ENCODE measurements around the gene TNNC2.
A peak's percentile ranks its signal among the peaks of the same experiment; 100 is the strongest.
"Not testable (repeated sequence)": the region's sequence is repeated elsewhere in the genome, so short reads cannot be mapped to it uniquely, and the experiment has no call there.

TNNC2 gene

DNA sequence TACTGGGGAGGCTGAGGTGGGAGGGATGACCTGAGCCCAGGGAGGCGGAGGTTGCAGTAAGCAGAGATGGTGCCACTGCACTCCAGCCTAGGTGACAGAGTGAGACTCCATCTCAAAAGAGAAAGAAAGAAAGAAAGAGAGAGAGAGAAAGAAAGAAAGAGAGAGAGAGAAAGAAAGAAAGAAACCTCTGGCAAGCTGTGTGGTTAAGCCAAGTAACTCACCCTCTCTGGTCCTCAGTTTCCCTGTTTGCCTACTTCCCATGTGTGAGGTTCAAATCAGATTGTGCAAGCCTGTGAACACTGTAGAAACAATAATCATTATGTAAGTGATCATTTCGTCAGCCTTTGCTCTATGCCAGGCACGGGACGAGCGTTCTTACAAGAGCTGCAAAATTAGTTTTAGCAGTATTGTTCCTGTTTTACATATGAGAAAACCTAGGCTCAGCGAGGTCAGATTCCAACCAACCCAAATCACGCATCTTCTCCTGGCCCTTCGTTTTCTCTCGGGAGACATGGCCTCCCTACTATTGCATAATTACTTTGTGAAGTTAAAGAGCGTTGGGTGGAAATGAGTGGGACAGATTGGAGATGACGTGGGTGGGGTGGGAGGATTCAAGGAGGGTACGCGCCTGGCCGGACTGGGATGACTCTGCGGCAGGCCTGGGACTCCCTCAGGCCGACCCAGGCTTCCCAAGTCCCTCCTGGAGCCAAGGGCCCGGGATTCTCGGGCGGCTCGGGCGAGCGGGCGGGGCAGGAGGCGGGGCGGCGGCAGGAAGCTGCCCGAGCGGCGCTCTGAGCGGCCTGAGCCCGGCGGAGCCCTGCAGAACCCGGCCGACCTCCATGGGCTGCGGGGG is 6.1 kb upstream of the TNNC2 start, which contains the start of gene SNX21:
Gene SNX21 (plus strand): TSS at position 770 of the 853 bp plus-strand sequence. CDS start 121 bp downstream, outside the sequence.
- H3K27ac ChIP-seq (ENCODE audit: low read depth, low read length), result peak within 1 kb of the TSS; percentile 33; the same call in 1 of the 2 replicates
- peaks cover 27% of the 10 kb centered on the region for H3K4me1 ChIP-seq (ENCODE audit: control insufficient read depth, insufficient read depth, low read length)
- H3K27me3 ChIP-seq (ENCODE audit: control insufficient read depth, insufficient read depth, low read length), result no peaks in the 10 kb centered on the region
- peak within 1 kb of the TSS; percentile 70 for H3K4me3 ChIP-seq (ENCODE audit: low read depth, low read length)
- no peaks in the 10 kb centered on the region for H3K9me3 ChIP-seq (ENCODE audit: control insufficient read depth, insufficient read depth, low read depth, low read length)
- peak within 1 kb of the TSS; percentile 67 for H3K9ac ChIP-seq (ENCODE audit: low read length)
- peaks cover 21% of the 10 kb centered on the region; the same call in 1 of the 2 replicates for H3K36me3 ChIP-seq (ENCODE audit: control insufficient read depth, insufficient read depth, low read length)

- H3K4me3 ChIP-seq (ENCODE audit: low read depth, low read length), result no peak overlapping the region
- H3K4me1 ChIP-seq (ENCODE audit: control insufficient read depth, insufficient read depth, low read length), result peaks cover 28% of the 10 kb centered on the region
- H3K9me3 ChIP-seq (ENCODE audit: control insufficient read depth, insufficient read depth, low read depth, low read length), result no peaks in the 10 kb centered on the region
- H3K27ac ChIP-seq (ENCODE audit: low read depth, low read length), result no peak overlapping the region
- no peak overlapping the region for H3K9ac ChIP-seq (ENCODE audit: low read length)
- H3K27me3 ChIP-seq (ENCODE audit: control insufficient read depth, insufficient read depth, low read length), result no peaks in the 10 kb centered on the region
- H3K36me3 ChIP-seq (ENCODE audit: control insufficient read depth, insufficient read depth, low read length), result peaks cover 16% of the 10 kb centered on the region; the same call in 1 of the 2 replicates
Measured at GRCh38 chr20:45832619-45833018, 5.5 kb upstream of the TNNC2 start.

DNA sequence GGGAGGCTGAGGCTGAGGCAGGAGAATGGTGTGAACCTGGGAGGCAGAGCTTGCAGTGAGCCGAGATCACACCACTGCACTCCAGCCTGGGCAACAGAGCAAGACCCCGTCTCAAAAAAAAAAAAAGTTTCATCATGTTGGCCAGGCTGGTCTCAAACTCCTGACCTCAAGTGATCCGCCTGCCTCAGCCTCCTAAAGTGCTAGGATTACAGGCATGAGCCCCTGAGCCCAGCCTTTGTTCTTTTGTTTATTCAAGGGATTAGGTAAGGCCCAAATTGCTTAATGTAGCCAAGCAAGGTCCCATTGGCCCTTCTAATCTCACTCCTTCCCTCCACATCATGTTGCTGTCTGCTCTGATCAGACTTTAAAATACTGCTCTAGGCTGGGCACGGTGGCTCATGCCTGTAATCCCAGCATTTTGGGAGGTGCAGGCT is 2.6 kb upstream of the TNNC2 start:
- not testable (repeated sequence) for H3K4me3 ChIP-seq (ENCODE audit: low read depth, low read length); H3K9ac ChIP-seq (ENCODE audit: low read length); H3K27ac ChIP-seq (ENCODE audit: low read depth, low read length)

GRCh38 chr20:45828589-45828988 is 1.5 kb upstream of the TNNC2 start:
- no peak overlapping the region for H3K9ac ChIP-seq (ENCODE audit: low read length)
- no peak overlapping the region for H3K27ac ChIP-seq (ENCODE audit: low read depth, low read length)
- H3K9me3 ChIP-seq (ENCODE audit: control insufficient read depth, insufficient read depth, low read depth, low read length), result no peaks in the 10 kb centered on the region
- H3K4me3 ChIP-seq (ENCODE audit: low read depth, low read length), result no peak overlapping the region
- peaks cover 35% of the 10 kb centered on the region for H3K4me1 ChIP-seq (ENCODE audit: control insufficient read depth, insufficient read depth, low read length)
- H3K36me3 ChIP-seq (ENCODE audit: control insufficient read depth, insufficient read depth, low read length), result no peaks in the 10 kb centered on the region
- H3K27me3 ChIP-seq (ENCODE audit: control insufficient read depth, insufficient read depth, low read length), result peaks cover 4% of the 10 kb centered on the region

More for the DNA sequence above, 2.6 kb upstream of the TNNC2 start:
- H3K36me3 ChIP-seq (ENCODE audit: control insufficient read depth, insufficient read depth, low read length); H3K27me3 ChIP-seq (ENCODE audit: control insufficient read depth, insufficient read depth, low read length); H3K9me3 ChIP-seq (ENCODE audit: control insufficient read depth, insufficient read depth, low read depth, low read length): not testable (repeated sequence)
- peaks cover 32% of the 10 kb centered on the region for H3K4me1 ChIP-seq (ENCODE audit: control insufficient read depth, insufficient read depth, low read length)

DNA sequence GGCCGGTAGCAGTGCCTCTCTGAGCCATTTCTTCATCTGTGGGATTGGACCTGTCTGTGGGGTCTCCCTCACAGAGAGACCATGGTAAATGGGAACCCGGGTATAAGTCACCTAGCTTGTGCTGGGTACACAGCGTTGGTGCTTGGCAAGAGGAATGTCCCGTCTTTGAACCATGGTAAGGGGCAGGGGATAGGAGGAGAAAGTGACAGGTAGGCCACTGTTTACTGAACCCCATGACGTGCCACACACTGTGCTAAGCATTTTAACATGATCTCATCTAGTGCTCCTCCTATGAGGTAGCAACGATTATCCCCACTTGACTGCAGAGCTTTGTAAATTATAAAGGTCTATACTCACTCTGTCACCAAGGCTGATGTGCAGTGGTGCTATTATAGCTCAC is 600 bp upstream of the TNNC2 start:
- Histone ChIP-seq H3K36me3 (ENCODE audit: control insufficient read depth, insufficient read depth, low read length) (no peaks in the 10 kb centered on the region), H3K4me1 (ENCODE audit: control insufficient read depth, insufficient read depth, low read length) (peaks cover 33% of the 10 kb centered on the region), H3K9ac (ENCODE audit: low read length) (no peak overlapping the region), H3K27me3 (ENCODE audit: control insufficient read depth, insufficient read depth, low read length) (peaks cover 13% of the 10 kb centered on the region), H3K9me3 (ENCODE audit: control insufficient read depth, insufficient read depth, low read depth, low read length) (no peaks in the 10 kb centered on the region), H3K27ac (ENCODE audit: low read depth, low read length) (no peak overlapping the region), H3K4me3 (ENCODE audit: low read depth, low read length) (no peak overlapping the region)

GRCh38 chr20:45826381-45827019 is 612 bp downstream of the TNNC2 start:
- H3K27me3 ChIP-seq (ENCODE audit: control insufficient read depth, insufficient read depth, low read length), result peaks cover 22% of the 10 kb centered on the region
- H3K9me3 ChIP-seq (ENCODE audit: control insufficient read depth, insufficient read depth, low read depth, low read length), result no peaks in the 10 kb centered on the region
- no peaks in the 10 kb centered on the region for H3K36me3 ChIP-seq (ENCODE audit: control insufficient read depth, insufficient read depth, low read length)
- H3K27ac ChIP-seq (ENCODE audit: low read depth, low read length), result no peak overlapping the region
- H3K9ac ChIP-seq (ENCODE audit: low read length), result peak overlapping the region; percentile 12
- no peak overlapping the region for H3K4me3 ChIP-seq (ENCODE audit: low read depth, low read length)
- peaks cover 40% of the 10 kb centered on the region for H3K4me1 ChIP-seq (ENCODE audit: control insufficient read depth, insufficient read depth, low read length)

DNA sequence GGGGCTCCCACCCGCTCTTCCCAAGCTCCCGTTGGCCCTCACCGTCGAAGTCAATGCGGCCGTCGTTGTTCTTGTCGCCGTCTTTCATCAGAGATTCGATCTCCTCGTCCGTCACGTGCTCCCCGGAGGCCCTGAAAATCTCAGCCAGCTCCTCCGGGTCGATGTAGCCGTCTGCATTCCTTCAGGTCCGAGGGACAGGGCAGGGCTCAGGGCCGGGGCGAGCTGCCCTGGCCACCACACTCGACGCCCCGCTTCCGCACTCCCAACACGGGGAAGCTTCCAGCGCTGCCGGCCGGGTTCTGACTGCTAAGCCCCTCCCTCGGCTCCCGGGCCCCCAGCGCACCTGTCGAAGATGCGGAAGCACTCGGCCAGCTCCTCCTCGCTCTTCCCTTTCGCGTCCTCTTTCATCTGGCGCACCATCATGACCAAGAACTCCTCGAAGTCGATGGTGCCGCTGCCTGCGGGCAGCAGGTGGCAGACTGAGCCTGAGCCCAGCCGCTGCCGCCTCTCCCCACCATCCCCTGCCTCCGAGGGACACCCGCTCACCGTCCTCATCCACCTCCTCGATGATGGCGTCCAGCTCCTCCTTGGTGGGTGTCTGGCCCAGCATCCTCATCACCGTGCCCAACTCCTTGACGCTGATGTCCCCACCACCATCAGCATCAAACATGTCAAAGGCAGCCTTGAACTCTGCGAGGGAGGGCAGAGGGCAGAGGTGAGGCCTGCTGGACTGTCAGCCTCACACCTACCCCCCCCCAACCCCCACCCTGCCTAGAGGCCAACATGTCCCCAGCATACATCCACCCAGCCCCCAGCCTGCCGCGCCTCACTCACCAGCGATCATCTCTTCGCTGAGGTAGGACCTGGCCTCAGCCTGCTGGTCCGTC is 2.9 kb downstream of the TNNC2 start:
- H3K27ac ChIP-seq (ENCODE audit: low read depth, low read length), result no peak overlapping the region
- H3K4me1 ChIP-seq (ENCODE audit: control insufficient read depth, insufficient read depth, low read length), result peaks cover 40% of the 10 kb centered on the region
- H3K9me3 ChIP-seq (ENCODE audit: control insufficient read depth, insufficient read depth, low read depth, low read length), result no peaks in the 10 kb centered on the region
- no peaks in the 10 kb centered on the region for H3K36me3 ChIP-seq (ENCODE audit: control insufficient read depth, insufficient read depth, low read length)
- H3K4me3 ChIP-seq (ENCODE audit: low read depth, low read length), result peak overlapping the region; percentile 22
- peaks cover 22% of the 10 kb centered on the region for H3K27me3 ChIP-seq (ENCODE audit: control insufficient read depth, insufficient read depth, low read length)
- H3K9ac ChIP-seq (ENCODE audit: low read length), result no peak overlapping the region

DNA sequence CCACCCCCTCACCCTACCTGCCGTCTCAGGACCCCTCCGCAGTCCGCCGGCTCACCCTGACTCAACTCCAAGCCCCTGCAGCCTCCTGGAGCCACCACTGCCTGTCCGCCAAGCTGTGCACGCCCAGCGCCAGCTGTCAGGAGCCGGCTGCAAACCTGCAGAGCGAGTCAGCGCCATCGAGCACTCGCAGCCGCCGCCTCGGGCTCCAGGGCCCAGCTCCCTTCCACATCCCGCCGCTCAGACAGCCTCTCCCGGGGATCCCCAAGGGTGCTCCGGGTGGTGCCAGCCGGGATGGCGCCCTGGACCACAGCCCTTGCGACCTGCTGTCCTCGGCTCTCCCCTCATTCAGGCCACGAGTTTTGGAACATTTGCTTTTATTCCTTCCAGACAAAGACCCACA is 4.3 kb downstream of the TNNC2 start:
- H3K27ac ChIP-seq (ENCODE audit: low read depth, low read length), result no peak overlapping the region
- peaks cover 22% of the 10 kb centered on the region for H3K27me3 ChIP-seq (ENCODE audit: control insufficient read depth, insufficient read depth, low read length)
- H3K9me3 ChIP-seq (ENCODE audit: control insufficient read depth, insufficient read depth, low read depth, low read length), result no peaks in the 10 kb centered on the region
- H3K4me3 ChIP-seq (ENCODE audit: low read depth, low read length), result peak overlapping the region; percentile 40
- H3K9ac ChIP-seq (ENCODE audit: low read length), result no peak overlapping the region
- H3K4me1 ChIP-seq (ENCODE audit: control insufficient read depth, insufficient read depth, low read length), result peaks cover 38% of the 10 kb centered on the region
- H3K36me3 ChIP-seq (ENCODE audit: control insufficient read depth, insufficient read depth, low read length), result no peaks in the 10 kb centered on the region

DNA sequence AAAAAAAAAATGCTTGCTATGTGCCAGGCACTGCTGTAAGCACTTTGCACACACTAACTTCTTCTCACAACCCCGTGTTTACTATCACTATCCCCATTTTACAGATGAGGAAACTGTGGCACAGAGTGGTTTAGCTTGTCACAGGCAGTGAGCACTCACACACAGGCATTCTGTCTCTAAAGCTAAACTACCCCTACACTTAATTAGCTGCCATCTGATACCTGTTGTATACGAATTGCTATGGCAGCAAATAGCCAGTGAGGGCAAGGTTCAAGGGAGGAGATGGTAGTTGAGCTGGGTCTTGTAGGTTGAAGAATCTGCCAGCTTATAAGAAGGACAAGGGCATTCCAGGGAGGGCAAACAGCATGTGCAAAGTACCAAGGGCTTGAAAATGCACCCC is 5.2 kb downstream of the TNNC2 start:
- H3K9me3 ChIP-seq (ENCODE audit: control insufficient read depth, insufficient read depth, low read depth, low read length), result no peaks in the 10 kb centered on the region

DNA sequence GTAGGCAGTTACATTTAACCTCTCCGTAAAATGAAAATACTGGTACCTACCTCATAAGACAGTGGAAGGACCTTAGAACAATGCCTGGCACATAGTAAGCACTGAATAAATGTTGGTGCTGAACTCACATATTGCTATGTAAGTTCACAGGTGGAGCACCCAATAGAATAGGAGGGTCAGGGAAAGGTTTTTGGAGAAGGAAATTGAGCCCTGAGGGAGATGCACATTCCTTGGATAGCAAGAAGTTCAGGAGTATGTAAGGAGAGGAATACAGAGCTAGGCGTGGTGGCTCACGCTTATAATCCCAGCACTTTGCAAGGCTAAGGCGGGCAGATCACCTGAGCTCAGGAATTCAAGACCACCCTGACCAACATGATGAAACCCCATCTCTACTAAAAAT is 7.6 kb downstream of the TNNC2 start:
- H3K27me3 ChIP-seq (ENCODE audit: control insufficient read depth, insufficient read depth, low read length), result peaks cover 22% of the 10 kb centered on the region
- H3K9ac ChIP-seq (ENCODE audit: low read length), result no peak overlapping the region
- H3K4me1 ChIP-seq (ENCODE audit: control insufficient read depth, insufficient read depth, low read length), result peaks cover 21% of the 10 kb centered on the region
- H3K4me3 ChIP-seq (ENCODE audit: low read depth, low read length), result no peak overlapping the region
- H3K36me3 ChIP-seq (ENCODE audit: control insufficient read depth, insufficient read depth, low read length), result peaks cover 26% of the 10 kb centered on the region
- H3K27ac ChIP-seq (ENCODE audit: low read depth, low read length), result no peak overlapping the region
- H3K9me3 ChIP-seq (ENCODE audit: control insufficient read depth, insufficient read depth, low read depth, low read length), result no peaks in the 10 kb centered on the region

More for the DNA sequence above, 5.2 kb downstream of the TNNC2 start:
- Histone ChIP-seq H3K4me3 (ENCODE audit: low read depth, low read length) (no peak overlapping the region), H3K9ac (ENCODE audit: low read length) (no peak overlapping the region), H3K27ac (ENCODE audit: low read depth, low read length) (no peak overlapping the region), H3K36me3 (ENCODE audit: control insufficient read depth, insufficient read depth, low read length) (peaks cover 3% of the 10 kb centered on the region), H3K27me3 (ENCODE audit: control insufficient read depth, insufficient read depth, low read length) (peaks cover 22% of the 10 kb centered on the region), H3K4me1 (ENCODE audit: control insufficient read depth, insufficient read depth, low read length) (peaks cover 35% of the 10 kb centered on the region)

Data from HUES6 (cell line).